K562 (cell line): Measurements from ENCODE around the gene ZSWIM8. TPM values are rescaled to one million over a fixed set of nuclear protein-coding genes. Genes with fewer than 3 reads are reported as not detected.

Experiments used
- ILK ChIP-seq: fragments of 450-650 bp; IDR thresholded peaks from 2 replicates; pipeline ENCODE4 v1.6.1; 2016; ENCODE audit warnings: missing genetic modification characterization, low read depth, mild to moderate bottlenecking, missing compliant biosample characterization, moderate library complexity, borderline replicate concordance
- MXI1 ChIP-seq: IDR thresholded peaks from 2 replicates; pipeline ENCODE4 v1.6.1; 2011; ENCODE audit warnings: low read depth, mild to moderate bottlenecking, improper control_type of control experiment, low read length
- POLR3G ChIP-seq: IDR thresholded peaks from 2 replicates; pipeline ENCODE4 v1.6.1; 2011; ENCODE audit not compliant: insufficient read length, insufficient replicate concordance; ENCODE audit errors: extremely low read depth
- RBBP5 ChIP-seq: fragments of 200-600 bp; sonication (generic); IDR thresholded peaks from 2 replicates; pipeline ENCODE4 v1.6.1; 2012; ENCODE audit warnings: borderline replicate concordance, mild to moderate bottlenecking, low read length, control low read depth, inconsistent platforms; ENCODE audit not compliant: insufficient read depth, poor library complexity, severe bottlenecking
- RBM14 ChIP-seq: fragments of 200-400 bp; formaldehyde crosslinking; IDR thresholded peaks from 2 replicates; pipeline ENCODE4 v1.6.1; 2018; ENCODE audit warnings: low read depth, mild to moderate bottlenecking, low read length, moderate library complexity, borderline replicate concordance; ENCODE audit not compliant: insufficient read depth
- ZNF121 ChIP-seq: sonication (generic); formaldehyde crosslinking; conservative IDR thresholded peaks from 2 replicates; pipeline ENCODE4 v1.8.0; 2022; ENCODE audit warnings: missing genetic modification reagents
- polyA plus RNA-seq, 8 experiments: library from polyadenylated mRNA; depleted of rRNA in 4 of 8; stranded (reverse) in 5 of 8; unstranded in 3 of 8; fragments of >200 nt; fragmentation: Nextera tagmentation in 2 of 8; fragmentation: Illumina TruSeq in 1 of 8; extraction: Ambion mirVana in 2 of 8; extraction: Trizol in 1 of 8; gene quantifications; 2 replicates each; pipeline versions ENCODE4 v1.2.1 to v1.2.3, GENCODE V29; 2011 to 2014; ENCODE audit warnings: inconsistent platforms in 1 of 8, missing spikeins in 1 of 8
- total RNA-seq, 7 experiments: library from RNA; depleted of rRNA in 6 of 7; stranded (reverse); fragments of >200 nt in 6 of 7; fragmentation: Illumina TruSeq in 2 of 7; extraction: Trizol in 2 of 7; gene quantifications; 2 replicates each; pipeline versions ENCODE4 v1.2.1 to v1.2.3, GENCODE V29; 2011 to 2021; ENCODE audit warnings: low replicate concordance in 1 of 7
- TF ChIP-seq, protein P1 (sequence below), 2 experiments: fragments of 450-650 bp in 1 of 2; sonication (generic) in 1 of 2; formaldehyde crosslinking in 1 of 2; IDR thresholded peaks; 2 replicates each; pipeline versions ENCODE4 v1.7.1 to v1.9.0; 2016 to 2022; ENCODE audit warnings: inconsistent platforms in 1 of 2, mild to moderate bottlenecking in 1 of 2, missing genetic modification reagents in 1 of 2
- TF ChIP-seq, protein P2 (sequence below): sonication (generic); formaldehyde crosslinking; IDR thresholded peaks from 2 replicates; pipeline ENCODE4 v1.5.0; 2020; ENCODE audit warnings: missing genetic modification reagents
- TF ChIP-seq, protein P3 (sequence below): fragments of 450-650 bp; IDR thresholded peaks from 2 replicates; pipeline ENCODE4 v1.6.1; 2017; ENCODE audit warnings: antibody characterized with exemption, mild to moderate bottlenecking

Gene ZSWIM8
- total and polyA plus RNA-seq, 9 of the 15 experiments (the other 6 are each of a cell fraction or from before 2014, with no cell fraction given) = 5.6 to 47.8 (median 26.7) TPM

DNA sequence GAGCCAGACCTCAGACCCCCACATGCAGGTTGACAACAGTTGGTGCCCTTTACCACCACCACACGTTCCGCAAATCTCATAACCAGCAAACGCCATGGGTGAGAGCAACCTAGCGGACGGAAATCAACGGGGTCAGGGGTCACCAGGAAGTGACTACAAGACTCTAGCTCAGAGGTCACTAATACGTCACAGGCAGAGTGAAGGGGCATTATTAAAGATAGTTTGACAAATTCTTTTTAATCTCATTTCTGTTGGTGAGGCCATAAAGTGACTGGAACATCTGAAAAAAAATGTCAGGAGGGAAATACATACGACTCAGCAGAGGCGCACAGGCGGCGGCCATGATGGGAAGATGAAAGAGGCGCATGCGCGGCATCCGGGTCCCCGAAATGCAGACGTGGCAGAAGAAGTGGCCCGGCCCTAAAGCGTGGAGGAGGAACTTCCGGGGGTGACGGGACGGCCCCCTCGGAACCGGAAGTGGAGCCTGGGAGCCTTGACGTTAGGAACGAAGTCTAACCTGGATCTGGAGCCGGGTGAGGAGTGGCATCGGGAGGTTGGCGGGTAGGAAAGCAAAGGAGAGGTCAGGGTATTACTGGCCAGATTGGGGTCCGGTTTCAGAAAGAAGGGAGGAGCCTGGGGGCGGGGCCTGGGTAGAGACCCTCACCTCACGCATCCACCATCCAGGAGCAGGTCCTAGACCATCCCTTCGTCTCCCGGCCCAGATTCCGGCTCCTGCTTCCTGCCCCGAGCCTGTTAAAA is 41.3 kb upstream of the ZSWIM8 start, which contains the start of gene SEC24C (continued):
- TF ChIP-seq, protein P1, sequence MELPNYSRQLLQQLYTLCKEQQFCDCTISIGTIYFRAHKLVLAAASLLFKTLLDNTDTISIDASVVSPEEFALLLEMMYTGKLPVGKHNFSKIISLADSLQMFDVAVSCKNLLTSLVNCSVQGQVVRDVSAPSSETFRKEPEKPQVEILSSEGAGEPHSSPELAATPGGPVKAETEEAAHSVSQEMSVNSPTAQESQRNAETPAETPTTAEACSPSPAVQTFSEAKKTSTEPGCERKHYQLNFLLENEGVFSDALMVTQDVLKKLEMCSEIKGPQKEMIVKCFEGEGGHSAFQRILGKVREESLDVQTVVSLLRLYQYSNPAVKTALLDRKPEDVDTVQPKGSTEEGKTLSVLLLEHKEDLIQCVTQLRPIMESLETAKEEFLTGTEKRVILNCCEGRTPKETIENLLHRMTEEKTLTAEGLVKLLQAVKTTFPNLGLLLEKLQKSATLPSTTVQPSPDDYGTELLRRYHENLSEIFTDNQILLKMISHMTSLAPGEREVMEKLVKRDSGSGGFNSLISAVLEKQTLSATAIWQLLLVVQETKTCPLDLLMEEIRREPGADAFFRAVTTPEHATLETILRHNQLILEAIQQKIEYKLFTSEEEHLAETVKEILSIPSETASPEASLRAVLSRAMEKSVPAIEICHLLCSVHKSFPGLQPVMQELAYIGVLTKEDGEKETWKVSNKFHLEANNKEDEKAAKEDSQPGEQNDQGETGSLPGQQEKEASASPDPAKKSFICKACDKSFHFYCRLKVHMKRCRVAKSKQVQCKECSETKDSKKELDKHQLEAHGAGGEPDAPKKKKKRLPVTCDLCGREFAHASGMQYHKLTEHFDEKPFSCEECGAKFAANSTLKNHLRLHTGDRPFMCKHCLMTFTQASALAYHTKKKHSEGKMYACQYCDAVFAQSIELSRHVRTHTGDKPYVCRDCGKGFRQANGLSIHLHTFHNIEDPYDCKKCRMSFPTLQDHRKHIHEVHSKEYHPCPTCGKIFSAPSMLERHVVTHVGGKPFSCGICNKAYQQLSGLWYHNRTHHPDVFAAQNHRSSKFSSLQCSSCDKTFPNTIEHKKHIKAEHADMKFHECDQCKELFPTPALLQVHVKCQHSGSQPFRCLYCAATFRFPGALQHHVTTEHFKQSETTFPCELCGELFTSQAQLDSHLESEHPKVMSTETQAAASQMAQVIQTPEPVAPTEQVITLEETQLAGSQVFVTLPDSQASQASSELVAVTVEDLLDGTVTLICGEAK (IDR thresholded peaks at IDR 0.05) = peak; percentile 99
- TF ChIP-seq, protein P1 (CRISPR knock-in tag; IDR thresholded peaks at IDR 0.05) = no peak
- no peak for TF ChIP-seq ILK (tag)
- TF ChIP-seq RBBP5 = peak; percentile 89
- no peak for TF ChIP-seq ZNF121 (CRISPR knock-in tag)
- peak; percentile 66 for TF ChIP-seq MXI1
- no peak for TF ChIP-seq RBM14
- TF ChIP-seq, protein P2, sequence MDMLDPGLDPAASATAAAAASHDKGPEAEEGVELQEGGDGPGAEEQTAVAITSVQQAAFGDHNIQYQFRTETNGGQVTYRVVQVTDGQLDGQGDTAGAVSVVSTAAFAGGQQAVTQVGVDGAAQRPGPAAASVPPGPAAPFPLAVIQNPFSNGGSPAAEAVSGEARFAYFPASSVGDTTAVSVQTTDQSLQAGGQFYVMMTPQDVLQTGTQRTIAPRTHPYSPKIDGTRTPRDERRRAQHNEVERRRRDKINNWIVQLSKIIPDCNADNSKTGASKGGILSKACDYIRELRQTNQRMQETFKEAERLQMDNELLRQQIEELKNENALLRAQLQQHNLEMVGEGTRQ (CRISPR knock-in tag) = no peak
- TF ChIP-seq, protein P3, sequence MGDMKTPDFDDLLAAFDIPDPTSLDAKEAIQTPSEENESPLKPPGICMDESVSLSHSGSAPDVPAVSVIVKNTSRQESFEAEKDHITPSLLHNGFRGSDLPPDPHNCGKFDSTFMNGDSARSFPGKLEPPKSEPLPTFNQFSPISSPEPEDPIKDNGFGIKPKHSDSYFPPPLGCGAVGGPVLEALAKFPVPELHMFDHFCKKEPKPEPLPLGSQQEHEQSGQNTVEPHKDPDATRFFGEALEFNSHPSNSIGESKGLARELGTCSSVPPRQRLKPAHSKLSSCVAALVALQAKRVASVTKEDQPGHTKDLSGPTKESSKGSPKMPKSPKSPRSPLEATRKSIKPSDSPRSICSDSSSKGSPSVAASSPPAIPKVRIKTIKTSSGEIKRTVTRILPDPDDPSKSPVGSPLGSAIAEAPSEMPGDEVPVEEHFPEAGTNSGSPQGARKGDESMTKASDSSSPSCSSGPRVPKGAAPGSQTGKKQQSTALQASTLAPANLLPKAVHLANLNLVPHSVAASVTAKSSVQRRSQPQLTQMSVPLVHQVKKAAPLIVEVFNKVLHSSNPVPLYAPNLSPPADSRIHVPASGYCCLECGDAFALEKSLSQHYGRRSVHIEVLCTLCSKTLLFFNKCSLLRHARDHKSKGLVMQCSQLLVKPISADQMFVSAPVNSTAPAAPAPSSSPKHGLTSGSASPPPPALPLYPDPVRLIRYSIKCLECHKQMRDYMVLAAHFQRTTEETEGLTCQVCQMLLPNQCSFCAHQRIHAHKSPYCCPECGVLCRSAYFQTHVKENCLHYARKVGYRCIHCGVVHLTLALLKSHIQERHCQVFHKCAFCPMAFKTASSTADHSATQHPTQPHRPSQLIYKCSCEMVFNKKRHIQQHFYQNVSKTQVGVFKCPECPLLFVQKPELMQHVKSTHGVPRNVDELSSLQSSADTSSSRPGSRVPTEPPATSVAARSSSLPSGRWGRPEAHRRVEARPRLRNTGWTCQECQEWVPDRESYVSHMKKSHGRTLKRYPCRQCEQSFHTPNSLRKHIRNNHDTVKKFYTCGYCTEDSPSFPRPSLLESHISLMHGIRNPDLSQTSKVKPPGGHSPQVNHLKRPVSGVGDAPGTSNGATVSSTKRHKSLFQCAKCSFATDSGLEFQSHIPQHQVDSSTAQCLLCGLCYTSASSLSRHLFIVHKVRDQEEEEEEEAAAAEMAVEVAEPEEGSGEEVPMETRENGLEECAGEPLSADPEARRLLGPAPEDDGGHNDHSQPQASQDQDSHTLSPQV = 0 out of 2 replicates have a peak, but pooled peaks have one; percentile 65
- no peak for TF ChIP-seq POLR3G
